ENCODE measurements around the gene NRBF2. TPM values are rescaled to one million over a fixed set of nuclear protein-coding genes. Genes with fewer than 3 reads are reported as not detected.

Gene NRBF2
- total and polyA plus RNA-seq, 9 of the 15 experiments (the other 6 are each of a cell fraction or from before 2014, with no cell fraction given) = 20.8 to 52.1 (median 30.5) TPM

GRCh38 chr10:63157845-63158624, 24.9 kb downstream of the NRBF2 start (continued):
- TF ChIP-seq PRDM10 (IDR thresholded peaks at IDR 0.05; ENCODE audit: partially characterized antibody) (no peak), ELF2 (CRISPR knock-in tag; IDR thresholded peaks at IDR 0.05) (no peak), ZNF592 (IDR thresholded peaks at IDR 0.05) (0 out of 2 replicates have a peak, but pooled peaks have one; percentile 35)
